Mammary epithelial cell (primary cell): ENCODE measurements around the gene TENM4.

ENCODE experiments used
- EZH2 ChIP-seq: IDR thresholded peaks from 2 replicates; pipeline ENCODE4 v1.6.1; 2012; ENCODE audit warnings: low read length, inconsistent platforms, borderline replicate concordance
- TF ChIP-seq, protein P1 (sequence below), 2 donors: IDR thresholded peaks in 1 of 2; conservative IDR thresholded peaks in 1 of 2; 2 replicates each; pipeline ENCODE4 v1.5.1; 2011 to 2012; ENCODE audit warnings: inconsistent platforms in 2 of 2, low read length in 2 of 2, mild to moderate bottlenecking in 2 of 2, control low read depth in 1 of 2, low read depth in 1 of 2; ENCODE audit not compliant: insufficient read depth in 1 of 2; ENCODE audit errors: extremely low read depth in 1 of 2

DNA sequence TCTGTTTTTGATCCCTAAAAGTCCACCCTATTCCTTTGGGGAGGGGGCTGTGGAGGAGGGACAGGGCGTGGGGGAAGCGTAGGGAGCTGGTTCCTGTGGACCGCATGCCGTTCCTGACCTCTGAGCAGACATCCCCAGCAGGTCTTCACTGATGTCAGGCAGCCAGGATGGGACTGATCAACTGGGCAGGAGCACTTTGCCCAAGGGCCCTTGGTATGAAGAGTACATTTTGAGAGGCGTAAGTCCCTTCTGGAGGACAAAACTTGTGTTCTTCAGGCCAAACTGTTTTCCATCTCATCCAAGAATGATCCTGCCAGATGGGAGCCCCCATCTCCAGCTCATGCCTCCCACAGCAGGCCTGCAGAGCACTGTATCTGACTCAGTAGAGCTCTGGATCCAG, 785.3 kb downstream of the TENM4 start:
- TF ChIP-seq, protein P1, sequence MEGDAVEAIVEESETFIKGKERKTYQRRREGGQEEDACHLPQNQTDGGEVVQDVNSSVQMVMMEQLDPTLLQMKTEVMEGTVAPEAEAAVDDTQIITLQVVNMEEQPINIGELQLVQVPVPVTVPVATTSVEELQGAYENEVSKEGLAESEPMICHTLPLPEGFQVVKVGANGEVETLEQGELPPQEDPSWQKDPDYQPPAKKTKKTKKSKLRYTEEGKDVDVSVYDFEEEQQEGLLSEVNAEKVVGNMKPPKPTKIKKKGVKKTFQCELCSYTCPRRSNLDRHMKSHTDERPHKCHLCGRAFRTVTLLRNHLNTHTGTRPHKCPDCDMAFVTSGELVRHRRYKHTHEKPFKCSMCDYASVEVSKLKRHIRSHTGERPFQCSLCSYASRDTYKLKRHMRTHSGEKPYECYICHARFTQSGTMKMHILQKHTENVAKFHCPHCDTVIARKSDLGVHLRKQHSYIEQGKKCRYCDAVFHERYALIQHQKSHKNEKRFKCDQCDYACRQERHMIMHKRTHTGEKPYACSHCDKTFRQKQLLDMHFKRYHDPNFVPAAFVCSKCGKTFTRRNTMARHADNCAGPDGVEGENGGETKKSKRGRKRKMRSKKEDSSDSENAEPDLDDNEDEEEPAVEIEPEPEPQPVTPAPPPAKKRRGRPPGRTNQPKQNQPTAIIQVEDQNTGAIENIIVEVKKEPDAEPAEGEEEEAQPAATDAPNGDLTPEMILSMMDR (conservative IDR thresholded peaks at IDR 0.05 in 1 of 2, IDR thresholded peaks at IDR 0.05 in 1 of 2; ENCODE audit: extremely low read depth in 1 of 2, insufficient read depth in 1 of 2, low read depth in 1 of 2, low read length in 2 of 2) = no peak
- no peak for TF ChIP-seq EZH2
